GM19324 (cell line): ENCODE results near the gene NDUFAF2.
"Not testable (repeated sequence)": the region's sequence is repeated elsewhere in the genome, so short reads cannot be mapped to it uniquely, and the experiment has no call there.

Source experiments
- ATAC-seq: cut with Tn5 transposase; IDR thresholded peaks from one replicate; pipeline ENCODE4 v1.9.1; 2021; ENCODE audit warnings: mild to moderate bottlenecking, moderate library complexity; ENCODE audit not compliant: unreplicated experiment, low FRiP score

The NDUFAF2 gene

DNA sequence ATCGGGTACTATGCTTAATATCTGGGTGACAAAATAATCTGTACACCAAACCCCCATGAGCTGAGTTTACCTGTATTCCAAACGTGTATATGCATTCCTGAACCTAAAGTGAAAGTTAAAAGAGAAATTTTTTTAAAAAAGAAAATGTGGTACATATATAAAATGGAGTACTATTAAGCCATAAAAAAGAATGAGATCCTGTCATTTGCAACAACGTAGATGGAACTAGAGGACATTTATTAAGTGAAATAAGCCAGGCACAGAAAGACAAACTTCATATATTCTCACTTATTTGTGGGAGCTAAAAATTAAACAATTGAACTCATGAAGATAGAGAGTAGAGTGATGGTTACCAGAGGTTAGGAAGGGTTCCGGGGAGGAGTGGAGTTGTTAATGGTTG, 44.8 kb downstream of the NDUFAF2 start:
- ATAC-seq = no peak

DNA sequence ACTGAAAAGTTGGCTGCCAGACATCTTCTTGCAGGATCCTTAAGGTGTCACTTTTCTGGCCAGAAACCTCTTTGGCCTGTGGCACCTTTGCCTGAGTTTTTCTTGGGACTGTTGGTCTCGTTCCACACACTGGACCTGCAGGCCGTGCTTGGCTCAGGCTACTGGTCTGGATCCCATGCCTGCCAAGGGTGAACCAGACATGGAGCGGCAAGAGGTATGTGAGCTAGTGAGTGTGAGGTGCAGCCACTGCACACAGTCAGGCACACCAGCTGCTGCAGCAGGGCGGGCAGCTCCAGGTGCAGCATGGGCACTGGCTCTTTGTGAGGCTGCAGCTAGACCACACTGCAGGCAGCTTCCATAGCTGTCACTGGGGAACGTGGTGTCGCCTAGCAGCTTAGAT, 47.9 kb downstream of the NDUFAF2 start:
- no peak for ATAC-seq

DNA sequence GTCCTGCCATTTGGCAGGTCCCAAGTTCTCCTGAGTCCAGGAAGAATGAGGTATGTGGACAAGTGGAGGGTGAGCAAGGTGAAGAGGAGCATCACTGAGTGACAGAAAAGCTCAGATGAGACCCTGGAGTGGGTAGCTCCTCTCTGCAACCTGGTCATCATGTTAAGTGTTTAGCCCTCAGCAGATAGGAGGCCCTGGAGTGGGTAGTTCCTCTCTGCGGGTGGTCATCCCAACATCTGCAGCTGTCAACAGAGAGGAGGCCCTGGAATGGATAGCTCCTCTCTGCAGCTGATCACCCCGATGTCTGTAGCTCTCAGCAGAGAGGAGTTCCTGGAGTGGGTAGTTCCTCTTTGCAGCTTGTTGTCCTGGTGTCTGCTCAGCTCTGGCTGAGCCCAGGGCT, 48.4 kb downstream of the NDUFAF2 start:
- ATAC-seq = no peak

- ATAC-seq = no peak
Observed at GRCh38 chr5:60993875-60994571, 49.0 kb downstream of the NDUFAF2 start.

DNA sequence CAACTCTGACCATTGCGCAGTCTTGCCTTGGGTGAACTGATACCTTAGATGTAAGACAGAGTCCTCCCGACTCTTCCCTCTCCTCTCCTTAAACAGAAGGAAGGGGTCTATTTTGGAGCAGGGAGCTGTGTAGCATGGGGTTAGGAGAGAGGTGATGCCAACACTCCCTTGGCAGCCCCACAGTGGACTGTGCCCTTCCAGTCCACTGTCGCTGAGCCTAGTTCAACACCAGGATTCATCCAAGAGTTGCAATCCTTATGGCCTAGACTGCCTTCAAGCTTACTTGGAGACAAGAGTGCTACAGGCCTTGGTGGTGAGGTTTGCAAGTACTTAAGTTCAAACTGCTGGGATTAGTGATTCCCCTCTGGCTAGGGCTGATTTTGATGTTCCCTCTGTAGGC, 51.4 kb downstream of the NDUFAF2 start:
- ATAC-seq = no peak

GRCh38 chr5:60997721-60998120, 52.7 kb downstream of the NDUFAF2 start:
- no peak for ATAC-seq

DNA sequence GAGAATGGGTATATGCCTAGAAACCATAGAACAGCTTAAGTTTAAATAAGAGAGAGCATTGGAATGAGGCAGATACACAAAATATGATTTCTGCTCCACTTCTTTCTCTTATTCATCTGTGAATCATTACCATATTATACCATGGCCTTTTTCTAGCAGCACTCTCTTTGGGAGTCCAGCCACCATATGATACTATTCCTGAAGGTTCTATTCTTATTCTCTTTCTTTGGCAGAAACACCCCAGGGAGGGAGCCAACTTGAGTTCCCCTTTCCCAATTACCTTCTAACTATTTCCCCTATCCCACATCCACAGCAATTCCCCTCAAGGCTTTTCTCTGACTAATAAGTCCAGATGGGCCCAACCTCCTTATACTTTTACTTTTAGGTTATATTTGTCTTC, 55.9 kb downstream of the NDUFAF2 start:
- no peak for ATAC-seq

GRCh38 chr5:61001647-61002046, 56.6 kb downstream of the NDUFAF2 start:
- ATAC-seq = no peak

DNA sequence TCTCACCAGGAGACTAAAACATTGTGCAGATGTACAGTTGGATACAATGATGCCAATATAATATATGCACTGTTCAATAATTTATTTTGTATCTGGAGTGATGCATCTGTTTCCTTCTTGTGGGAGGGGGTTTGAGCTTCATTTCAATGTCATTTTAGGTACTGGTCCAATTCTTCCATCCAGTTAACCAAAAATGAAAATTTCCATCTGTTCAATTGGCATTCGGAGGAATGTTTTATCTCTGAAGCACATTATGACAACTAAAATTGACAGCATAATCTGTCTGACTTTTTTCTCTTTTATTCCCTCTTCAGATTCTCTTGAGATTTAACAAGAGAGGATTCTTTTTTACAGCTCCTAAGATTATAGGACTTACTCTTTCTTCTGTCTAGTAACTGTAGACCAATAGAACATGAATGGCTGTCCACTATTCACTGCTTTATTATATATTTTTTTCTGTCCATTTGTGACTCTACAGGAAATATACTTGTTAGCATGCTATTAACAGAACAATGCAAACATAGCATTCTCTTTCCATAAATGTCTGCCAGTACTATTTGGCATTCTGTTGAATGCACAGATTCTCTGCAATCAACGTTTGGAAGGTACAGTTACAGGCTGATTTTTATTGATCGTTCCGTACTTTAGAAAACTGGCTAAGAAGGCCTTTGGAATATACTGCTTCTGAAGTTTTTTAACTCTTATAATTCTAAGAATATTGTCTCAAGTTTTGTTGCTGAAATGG, 57.8 kb downstream of the NDUFAF2 start:
- no peak for ATAC-seq

DNA sequence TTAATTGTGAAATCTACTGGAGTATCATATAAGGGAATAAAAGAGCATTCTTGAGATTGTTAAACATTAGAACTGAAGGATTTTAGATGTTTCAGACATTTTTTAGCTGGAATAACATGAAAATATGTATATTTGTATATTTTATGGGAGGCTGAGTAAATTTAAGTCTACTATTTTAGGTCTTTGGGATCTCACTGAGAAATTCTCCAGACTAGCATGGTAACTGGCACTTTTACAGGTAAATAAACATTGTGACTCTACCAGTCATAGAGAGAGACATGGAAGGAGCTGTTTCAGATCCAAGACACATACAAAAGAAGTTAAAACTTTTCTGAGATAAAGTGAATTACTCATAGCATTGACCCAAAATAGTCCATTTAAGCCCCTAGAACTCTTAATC, 59.4 kb downstream of the NDUFAF2 start:
- ATAC-seq = no peak

DNA sequence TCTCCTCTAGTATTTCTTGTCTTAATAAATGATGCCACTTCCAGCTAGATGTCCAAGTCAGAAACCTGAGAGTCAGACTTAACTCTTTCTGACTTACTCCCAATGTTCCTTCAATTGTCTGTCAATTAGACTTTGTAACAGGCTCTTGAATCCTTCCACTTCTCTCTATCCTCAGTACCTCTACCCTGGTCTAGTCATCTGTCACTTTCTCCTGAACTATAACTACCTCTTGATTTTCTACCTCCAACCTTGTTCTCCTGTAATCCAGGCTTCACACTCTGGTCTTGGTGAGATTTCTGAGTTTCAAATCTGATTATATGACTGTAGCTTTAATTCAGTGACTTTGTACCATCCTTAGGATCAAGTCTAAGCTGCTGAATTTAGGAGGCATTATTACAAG, 64.9 kb downstream of the NDUFAF2 start:
- no peak for ATAC-seq

GRCh38 chr5:61010467-61011454, 65.8 kb downstream of the NDUFAF2 start:
- no peak for ATAC-seq

DNA sequence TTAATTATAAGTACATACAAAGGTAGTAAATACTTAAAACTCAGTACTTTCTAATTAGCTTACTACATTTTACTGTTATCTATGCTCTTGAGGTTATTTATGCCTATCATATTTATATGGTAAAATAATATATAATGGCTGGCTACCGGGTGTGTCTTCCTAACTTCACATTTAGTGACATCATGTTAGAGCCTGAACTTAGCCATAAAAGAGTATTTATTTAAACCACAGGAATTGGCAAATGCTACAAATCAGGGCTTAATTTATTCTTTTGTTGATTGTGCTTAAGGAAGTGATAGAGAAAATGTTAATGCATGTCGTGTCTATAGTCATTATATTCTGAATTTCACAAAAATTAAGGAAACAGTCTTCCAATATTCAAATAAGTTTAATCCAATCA, 73.1 kb downstream of the NDUFAF2 start:
- no peak for ATAC-seq

- no peak for ATAC-seq
Observed at GRCh38 chr5:61019642-61020041, 74.6 kb downstream of the NDUFAF2 start.

- ATAC-seq = no peak
Observed at GRCh38 chr5:61020415-61020814, 75.4 kb downstream of the NDUFAF2 start.

- ATAC-seq = no peak
Observed at GRCh38 chr5:61023131-61023530, 78.1 kb downstream of the NDUFAF2 start.

DNA sequence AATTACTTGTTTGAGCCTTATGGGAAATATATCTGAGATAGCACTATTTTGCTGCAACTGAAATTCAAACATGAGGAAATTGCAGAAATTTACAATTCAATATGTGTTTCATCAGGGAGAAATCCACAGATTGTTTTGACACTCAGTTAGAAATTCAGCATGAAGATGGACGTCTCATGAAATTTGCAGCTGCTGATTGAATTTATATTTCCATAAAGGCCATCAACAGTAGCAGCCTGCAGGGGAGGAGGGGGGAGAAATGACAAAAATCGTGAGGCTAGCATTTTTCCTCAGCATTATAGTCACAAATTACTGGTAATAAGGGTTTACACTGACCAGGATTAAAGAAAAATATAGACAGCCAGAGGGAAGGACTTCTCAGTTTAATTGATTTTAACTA, 81.0 kb downstream of the NDUFAF2 start:
- no peak for ATAC-seq

DNA sequence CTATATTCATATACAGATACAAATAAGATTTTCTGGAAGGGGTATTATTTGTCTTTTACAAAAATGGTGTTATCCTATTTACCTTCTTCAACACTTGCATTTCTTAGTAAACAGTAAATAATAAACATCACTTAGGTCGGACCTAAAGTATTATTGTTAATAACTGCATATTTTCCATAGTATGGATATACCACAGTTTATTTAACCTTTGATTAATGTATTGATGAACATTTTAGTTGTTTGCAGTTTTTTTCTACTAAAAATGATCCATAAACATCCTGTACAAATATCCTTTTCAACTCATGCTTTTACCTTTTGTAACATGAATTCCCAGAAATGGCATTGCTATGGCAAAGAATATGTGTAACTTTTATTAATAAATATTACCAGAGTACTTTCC, 83.4 kb downstream of the NDUFAF2 start:
- ATAC-seq = no peak

DNA sequence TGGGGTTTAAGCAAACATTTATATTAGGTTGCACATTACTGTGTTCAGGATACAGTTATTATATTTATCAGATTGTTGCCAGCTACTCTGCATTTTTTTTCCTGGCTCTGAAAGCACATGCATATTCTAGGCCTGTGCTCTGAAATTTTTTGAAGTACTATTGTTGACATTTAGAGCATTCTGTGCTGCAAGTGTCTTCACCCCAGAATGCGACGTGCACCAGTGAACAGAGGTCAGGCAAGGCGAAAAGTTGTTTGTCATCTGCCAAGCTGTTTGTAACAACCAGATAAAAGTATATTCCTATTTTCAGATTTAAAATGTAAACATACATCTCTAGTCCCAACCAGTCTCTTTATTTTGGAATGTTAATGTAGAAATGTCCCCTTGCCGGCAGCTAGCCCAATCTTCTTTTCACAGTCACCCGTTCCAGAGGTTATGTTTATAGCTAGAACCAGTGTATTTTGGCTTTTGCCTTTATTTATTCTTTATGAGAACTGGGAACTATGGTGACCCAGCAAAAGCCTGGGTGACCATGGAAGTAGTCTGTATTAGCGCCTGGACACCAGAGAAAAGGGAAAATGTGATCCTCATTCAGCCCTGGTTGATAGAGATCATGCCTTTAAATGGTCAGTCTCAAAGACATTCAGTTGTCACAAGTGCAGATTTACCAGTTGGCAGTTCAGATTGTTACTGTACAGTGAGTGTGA, 84.6 kb downstream of the NDUFAF2 start:
- ATAC-seq = no peak

GRCh38 chr5:61030163-61030482, 85.1 kb downstream of the NDUFAF2 start:
- ATAC-seq = no peak

- not testable (repeated sequence) for ATAC-seq
Observed at GRCh38 chr5:61031301-61031700, 86.3 kb downstream of the NDUFAF2 start.
